K562 (cell line): Measurements from ENCODE around the gene AKT2. TPM values are rescaled to one million over a fixed set of nuclear protein-coding genes. Genes with fewer than 3 reads are reported as not detected.

Experiments
- ATAC-seq: fragments of 200-7000 bp; cut with Tn5 transposase; 3 replicates; pipeline ENCODE4 v1.9.1; 2020; ENCODE audit warnings: moderate library complexity
- BruUV-seq: library from RNA; stranded (reverse); fragments of 400-500 nt; replicated peaks from 2 replicates; lab custom pipeline; 2021; lab: Mats Ljungman, UMichigan
- CTCF ChIA-PET: fragments of 300-600 bp; formaldehyde crosslinking; extraction: SDS; loops from one replicate; lab custom pipeline; 2021; ENCODE audit warnings: low intra/inter-chr PET ratio; lab: Yijun Ruan, JAX
- POLR2A ChIA-PET: fragments of 300-600, 350-650 bp; sonication (Branson Sonifier 250); formaldehyde crosslinking; extraction: SDS; loops from one replicate; lab custom pipeline; 2021; ENCODE audit warnings: antibody characterized with exemption, inconsistent platforms; lab: Yijun Ruan, JAX
- DNase-seq, 4 experiments: peaks; one replicate each; pipeline versions ENCODE4 v3.0.0 to v3.0.0-alpha.2; 2011 to 2018; ENCODE audit warnings: low spot score in 3 of 4, mixed read lengths in 3 of 4; ENCODE audit errors: extremely low read depth in 1 of 4
- FAIRE-seq: peaks from 2 replicates; lab custom pipeline; 2011; peaks lifted over from hg19 to GRCh38; lab: Jason Lieb, UNC
- H2AFZ ChIP-seq: 2 replicates; pipeline ENCODE4 v1.6.0; 2011; ENCODE audit warnings: low read depth, low read length, control low read depth, inconsistent platforms
- H3K27ac ChIP-seq: fragments of 200-600 bp; 3 replicates; pipeline ENCODE4 v1.8.0; 2011; ENCODE audit warnings: low read depth, mild to moderate bottlenecking, control low read depth, inconsistent platforms, low read length, moderate library complexity, mixed read lengths; ENCODE audit errors: extremely low read depth
- H3K27me3 ChIP-seq, 2 experiments: fragments of 300-600 bp in 1 of 2; 2 replicates in 1 of 2; 3 replicates in 1 of 2; pipeline versions ENCODE4 v1.6.0 to v1.8.0; 2011; ENCODE audit warnings: inconsistent platforms in 2 of 2, low read length in 2 of 2, mild to moderate bottlenecking in 1 of 2, mixed read lengths in 1 of 2, moderate library complexity in 1 of 2; ENCODE audit not compliant: control insufficient read depth in 2 of 2, insufficient read depth in 2 of 2
- H3K36me3 ChIP-seq: fragments of 300-600 bp; 3 replicates; pipeline ENCODE4 v1.8.0; 2011; ENCODE audit warnings: mild to moderate bottlenecking, low read length, inconsistent platforms; ENCODE audit not compliant: control insufficient read depth, insufficient read depth
- H3K4me1 ChIP-seq, 2 experiments: fragments of 200-600 bp in 1 of 2; replicated peaks in 1 of 2; 2 replicates in 1 of 2; 3 replicates in 1 of 2; pipeline versions ENCODE4 v1.5.1 to v1.8.0; 2011; ENCODE audit warnings: inconsistent platforms in 2 of 2, low read length in 2 of 2, mild to moderate bottlenecking in 1 of 2, mixed read lengths in 1 of 2, moderate library complexity in 1 of 2; ENCODE audit not compliant: control insufficient read depth in 2 of 2, insufficient read depth in 2 of 2
- H3K4me2 ChIP-seq: 2 replicates; pipeline ENCODE4 v1.6.1; 2011; ENCODE audit warnings: low read length, control low read depth, inconsistent platforms, mixed read lengths; ENCODE audit not compliant: insufficient read depth
- H3K4me3 ChIP-seq: fragments of 200-600 bp; sonication (generic), shearing (Covaris generic); 2 replicates; pipeline ENCODE4 v1.5.1; 2016; ENCODE audit warnings: control low read depth, inconsistent platforms
- H3K79me2 ChIP-seq: fragments of 200-600 bp; 3 replicates; pipeline ENCODE4 v1.8.0; 2011; ENCODE audit warnings: low read length, inconsistent platforms; ENCODE audit not compliant: control insufficient read depth, insufficient read depth
- H3K9ac ChIP-seq, 2 experiments: 2 replicates each; pipeline versions ENCODE4 v1.6.0 to v1.6.1; 2011; ENCODE audit warnings: low read depth in 2 of 2, low read length in 2 of 2, control low read depth in 1 of 2, inconsistent platforms in 1 of 2, mild to moderate bottlenecking in 1 of 2, mixed read lengths in 1 of 2; ENCODE audit not compliant: insufficient read depth in 1 of 2
- H3K9me1 ChIP-seq: one replicate; pipeline ENCODE4 v1.6.0; 2011; ENCODE audit warnings: inconsistent platforms, mild to moderate bottlenecking, low read length, moderate library complexity; ENCODE audit not compliant: control insufficient read depth, insufficient read depth
- H3K9me3 ChIP-seq: replicated peaks from 2 replicates; pipeline ENCODE4 v1.5.1; 2011; ENCODE audit warnings: low read depth, low read length, inconsistent platforms; ENCODE audit not compliant: control insufficient read depth, insufficient read depth
- H4K20me1 ChIP-seq: replicated peaks from 2 replicates; pipeline ENCODE4 v1.6.1; 2011; ENCODE audit warnings: low read length, inconsistent platforms, mixed read lengths; ENCODE audit not compliant: control insufficient read depth, insufficient read depth
- SLC30A9 ChIP-seq: fragments of 250-450 bp; sonication (Bioruptor Pico); IDR thresholded peaks from 2 replicates; pipeline ENCODE4 v1.8.0; 2022; ENCODE audit warnings: mild to moderate bottlenecking, moderate library complexity
- TBP ChIP-seq: optimal IDR thresholded peaks from 2 replicates; pipeline ENCODE3; 2011; ENCODE audit warnings: low read depth, low read length, improper control_type of control experiment
- TFAP4 ChIP-seq: sonication (generic); formaldehyde crosslinking; IDR thresholded peaks from 2 replicates; pipeline ENCODE4 v1.8.0; 2022; ENCODE audit warnings: missing genetic modification reagents, mild to moderate bottlenecking, moderate library complexity, borderline replicate concordance
- THRAP3 ChIP-seq: fragments of 450-650 bp; IDR thresholded peaks from 2 replicates; pipeline ENCODE4 v1.6.1; 2016; ENCODE audit warnings: mild to moderate bottlenecking, inconsistent platforms, borderline replicate concordance
- ZNF24 ChIP-seq: fragments of 450-650 bp; IDR thresholded peaks from 2 replicates; pipeline ENCODE4 v1.6.1; 2016
- WGBS: fragments of 100-300 bp; shearing (Covaris generic); methylation state at CpG from one replicate; pipeline ENCODE4 v1.1.6; 2016; ENCODE audit warnings: low coverage, mixed read lengths; ENCODE audit not compliant: insufficient coverage; ENCODE audit errors: missing lambda C conversion rate; 5-methylcytosine and 5-hydroxymethylcytosine counted together
- in situ Hi-C: fragments of 300-500 bp; cut with MboI; formaldehyde crosslinking; loops from 4 replicates; pipeline ENCODE4 v1.15.0; 2018; ENCODE audit warnings: inconsistent platforms, mixed read lengths
- intact Hi-C: fragments of 100-400 bp; cut with micrococcal nuclease; formaldehyde crosslinking; loops from 2 replicates; pipeline ENCODE4 v1.14.2; 2022
- polyA plus RNA-seq, 8 experiments: library from polyadenylated mRNA; depleted of rRNA in 4 of 8; stranded (reverse) in 5 of 8; unstranded in 3 of 8; fragments of >200 nt; fragmentation: Nextera tagmentation in 2 of 8; fragmentation: Illumina TruSeq in 1 of 8; extraction: Ambion mirVana in 2 of 8; extraction: Trizol in 1 of 8; gene quantifications; 2 replicates each; pipeline versions ENCODE4 v1.2.1 to v1.2.3, GENCODE V29; 2011 to 2014; ENCODE audit warnings: inconsistent platforms in 1 of 8, missing spikeins in 1 of 8
- total RNA-seq, 7 experiments: library from RNA; depleted of rRNA in 6 of 7; stranded (reverse); fragments of >200 nt in 6 of 7; fragmentation: Illumina TruSeq in 2 of 7; extraction: Trizol in 2 of 7; gene quantifications; 2 replicates each; pipeline versions ENCODE4 v1.2.1 to v1.2.3, GENCODE V29; 2011 to 2021; ENCODE audit warnings: low replicate concordance in 1 of 7

AKT2 gene
- total and polyA plus RNA-seq, 9 of the 15 experiments (the other 6 are each of a cell fraction or from before 2014, with no cell fraction given), result 1.1 to 132 (median 67.7) TPM

DNA sequence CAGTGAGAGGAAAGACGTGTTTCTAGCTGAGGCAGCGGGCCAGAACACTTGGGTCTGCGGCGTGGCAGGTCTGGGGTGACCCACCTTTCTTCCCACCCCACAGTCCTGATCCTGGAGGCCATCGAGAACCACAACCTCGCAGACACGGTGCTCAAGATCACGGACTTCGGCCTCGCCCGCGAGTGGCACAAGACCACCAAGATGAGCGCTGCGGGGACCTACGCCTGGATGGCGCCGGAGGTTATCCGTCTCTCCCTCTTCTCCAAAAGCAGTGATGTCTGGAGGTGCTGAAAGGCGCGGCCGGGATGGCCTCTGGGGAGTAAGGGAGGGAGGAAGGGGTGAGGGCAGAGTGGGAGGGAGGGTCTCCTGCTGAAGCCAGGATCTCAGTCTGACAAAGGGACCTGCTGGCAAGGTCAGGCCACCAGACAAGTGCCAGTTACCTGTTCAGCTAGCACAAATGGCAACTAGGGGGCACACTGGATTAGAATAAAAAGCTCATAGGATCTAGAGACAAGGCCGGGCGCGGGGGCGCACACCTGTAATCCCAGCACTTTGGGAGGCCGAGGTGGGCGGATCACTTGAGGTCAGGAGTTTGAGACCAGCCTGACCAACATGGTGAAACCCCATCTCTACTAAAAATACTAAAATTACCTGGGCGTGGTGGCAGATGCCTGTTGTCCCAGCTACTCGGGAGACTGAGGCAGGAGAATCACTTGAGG lies 86.7 kb downstream of the AKT2 start (continued):
- TF ChIP-seq TFAP4 (CRISPR knock-in tag) (no peak), SLC30A9 (CRISPR knock-in tag) (no peak), THRAP3 (no peak)

GRCh38 chr19:40193587-40193849 lies 91.6 kb downstream of the AKT2 start:
- intact Hi-C loops, result loop anchor here (2.0 kb wide), 1 partner anchor 23 kb away; no protein-coding TSS in a partner anchor
- no TSS peak for BruUV-seq
- no peak overlapping the region for H2AFZ ChIP-seq

More at GRCh38 chr19:40193587-40193849, 91.6 kb downstream of the AKT2 start:
- Histone ChIP-seq H3K4me1 (peaks cover 0 to 26% of the 10 kb centered on the region in 2 experiments; a peak in 4 of 5 replicates), H3K4me2 (no peak overlapping the region), H3K9me3 (no peaks in the 10 kb centered on the region), H3K27ac (no peak overlapping the region), H3K4me3 (no peak overlapping the region), H4K20me1 (no peaks in the 10 kb centered on the region), H3K36me3 (no peaks in the 10 kb centered on the region), H3K9ac (no peak overlapping the region), H3K27me3 (no peaks in the 10 kb centered on the region), H3K79me2 (no peaks in the 10 kb centered on the region), H3K9me1 (no peaks in the 10 kb centered on the region)
- in situ Hi-C loops, result no loop called here
- ChIA-PET CTCF (interaction anchor here (1.9 kb wide), 1 partner anchor 28 kb away, joined by 6 read pairs; no protein-coding TSS in a partner anchor), POLR2A (interaction anchor here (0.6 to 0.7 kb wide), 2 partner anchors 67 to 760 kb away, joined by 3 read pairs; no protein-coding TSS in a partner anchor)
- ATAC-seq (no peak), FAIRE-seq (no peak), DNase-seq (no peak)
- 83% methylated on average over 3 of the region's 3 CpGs for WGBS
- TF ChIP-seq TBP (no peak), ZNF24 (peak; percentile 79)
